BJ (cell line): ENCODE data around the gene SLC22A23. TPM values are rescaled to one million over a fixed set of nuclear protein-coding genes. Genes with fewer than 3 reads are reported as not detected.

Experiments
- CTCF ChIA-PET: fragments of 350-600 bp; formaldehyde crosslinking; extraction: SDS; loops from one replicate; lab custom pipeline; 2021; ENCODE audit warnings: antibody characterized with exemption, inconsistent platforms; lab: Yijun Ruan, JAX
- POLR2A ChIA-PET: fragments of 300-600 bp; sonication (Branson Sonifier 250); formaldehyde crosslinking; extraction: SDS; loops from one replicate; lab custom pipeline; 2021; ENCODE audit warnings: antibody characterized with exemption; lab: Charles Lee
- DNase-seq: peaks from one replicate; pipeline ENCODE4 v3.0.0-alpha.2; 2011; ENCODE audit warnings: low read depth
- H3K27me3 ChIP-seq: 2 replicates; pipeline ENCODE4 v1.6.0; 2011; ENCODE audit warnings: low read length; ENCODE audit not compliant: control insufficient read depth, insufficient read depth
- H3K36me3 ChIP-seq: 2 replicates; pipeline ENCODE4 v1.5.1; 2011; ENCODE audit warnings: low read length; ENCODE audit not compliant: control insufficient read depth, insufficient read depth
- H3K4me3 ChIP-seq: 2 replicates; pipeline ENCODE4 v1.5.1; 2011; ENCODE audit warnings: low read depth, mild to moderate bottlenecking, control low read depth, low read length
- polyA plus RNA-seq: library from polyadenylated mRNA; depleted of rRNA; stranded (reverse); fragments of >200 nt; gene quantifications from 2 replicates; pipeline ENCODE4 v1.2.3, GENCODE V29; 2011
- TF ChIP-seq, protein P1 (sequence below): IDR thresholded peaks from 2 replicates; pipeline ENCODE4 v1.5.1; 2011; ENCODE audit warnings: low read depth, mild to moderate bottlenecking, control low read depth, inconsistent platforms, low read length, moderate library complexity; ENCODE audit not compliant: insufficient read depth

SLC22A23 gene
- polyA plus RNA-seq, 1 experiment: 0.44 TPM

DNA sequence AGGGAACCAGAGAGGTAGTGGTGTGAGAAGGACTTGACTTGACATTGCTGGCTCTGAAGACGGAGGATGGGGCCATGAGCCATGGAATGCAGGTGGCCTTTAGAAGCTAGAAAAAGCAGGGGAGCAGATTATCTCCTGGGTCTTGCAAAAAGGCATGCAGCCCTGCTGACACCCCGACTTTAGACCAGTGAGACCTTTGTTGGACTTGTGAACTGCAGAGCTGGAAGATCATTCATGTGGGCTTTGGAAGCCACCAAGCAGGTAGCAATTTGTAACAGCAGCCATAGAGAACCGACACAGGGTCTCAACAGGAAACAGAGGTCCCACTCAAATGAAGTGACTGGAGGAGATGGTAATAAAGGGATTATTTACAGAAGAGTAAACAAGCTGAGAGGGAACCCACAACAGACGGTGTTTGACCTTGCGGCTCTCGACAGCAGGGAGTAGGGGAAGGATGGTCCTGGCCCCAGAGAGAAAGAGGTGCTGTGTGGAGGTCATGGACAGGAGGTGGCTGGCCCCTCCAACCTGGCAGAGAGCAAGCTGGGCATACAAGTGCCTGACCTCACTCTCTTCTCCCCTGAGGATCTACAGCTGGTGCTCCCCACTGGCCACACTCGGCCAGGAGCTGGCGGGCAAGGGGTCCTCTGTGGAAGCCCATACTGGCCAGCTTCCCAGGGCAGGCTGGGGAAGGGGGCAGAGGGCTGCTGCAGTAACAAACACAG is 43.9 kb downstream of the SLC22A23 start:
- Histone ChIP-seq H3K36me3 (no peaks in the 10 kb centered on the region), H3K27me3 (no peaks in the 10 kb centered on the region), H3K4me3 (no peak overlapping the region)
- ChIA-PET CTCF (interaction anchor here (0.7 to 1.7 kb wide), 3 partner anchors 14 to 319 kb away, joined by 3 to 6 read pairs (median 3); no protein-coding TSS in a partner anchor), POLR2A (interaction anchor here (0.6 kb wide), 1 partner anchor 349 kb away, joined by 4 read pairs; no protein-coding TSS in a partner anchor)
- TF ChIP-seq, protein P1, sequence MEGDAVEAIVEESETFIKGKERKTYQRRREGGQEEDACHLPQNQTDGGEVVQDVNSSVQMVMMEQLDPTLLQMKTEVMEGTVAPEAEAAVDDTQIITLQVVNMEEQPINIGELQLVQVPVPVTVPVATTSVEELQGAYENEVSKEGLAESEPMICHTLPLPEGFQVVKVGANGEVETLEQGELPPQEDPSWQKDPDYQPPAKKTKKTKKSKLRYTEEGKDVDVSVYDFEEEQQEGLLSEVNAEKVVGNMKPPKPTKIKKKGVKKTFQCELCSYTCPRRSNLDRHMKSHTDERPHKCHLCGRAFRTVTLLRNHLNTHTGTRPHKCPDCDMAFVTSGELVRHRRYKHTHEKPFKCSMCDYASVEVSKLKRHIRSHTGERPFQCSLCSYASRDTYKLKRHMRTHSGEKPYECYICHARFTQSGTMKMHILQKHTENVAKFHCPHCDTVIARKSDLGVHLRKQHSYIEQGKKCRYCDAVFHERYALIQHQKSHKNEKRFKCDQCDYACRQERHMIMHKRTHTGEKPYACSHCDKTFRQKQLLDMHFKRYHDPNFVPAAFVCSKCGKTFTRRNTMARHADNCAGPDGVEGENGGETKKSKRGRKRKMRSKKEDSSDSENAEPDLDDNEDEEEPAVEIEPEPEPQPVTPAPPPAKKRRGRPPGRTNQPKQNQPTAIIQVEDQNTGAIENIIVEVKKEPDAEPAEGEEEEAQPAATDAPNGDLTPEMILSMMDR: no peak
- no peak for DNase-seq

DNA sequence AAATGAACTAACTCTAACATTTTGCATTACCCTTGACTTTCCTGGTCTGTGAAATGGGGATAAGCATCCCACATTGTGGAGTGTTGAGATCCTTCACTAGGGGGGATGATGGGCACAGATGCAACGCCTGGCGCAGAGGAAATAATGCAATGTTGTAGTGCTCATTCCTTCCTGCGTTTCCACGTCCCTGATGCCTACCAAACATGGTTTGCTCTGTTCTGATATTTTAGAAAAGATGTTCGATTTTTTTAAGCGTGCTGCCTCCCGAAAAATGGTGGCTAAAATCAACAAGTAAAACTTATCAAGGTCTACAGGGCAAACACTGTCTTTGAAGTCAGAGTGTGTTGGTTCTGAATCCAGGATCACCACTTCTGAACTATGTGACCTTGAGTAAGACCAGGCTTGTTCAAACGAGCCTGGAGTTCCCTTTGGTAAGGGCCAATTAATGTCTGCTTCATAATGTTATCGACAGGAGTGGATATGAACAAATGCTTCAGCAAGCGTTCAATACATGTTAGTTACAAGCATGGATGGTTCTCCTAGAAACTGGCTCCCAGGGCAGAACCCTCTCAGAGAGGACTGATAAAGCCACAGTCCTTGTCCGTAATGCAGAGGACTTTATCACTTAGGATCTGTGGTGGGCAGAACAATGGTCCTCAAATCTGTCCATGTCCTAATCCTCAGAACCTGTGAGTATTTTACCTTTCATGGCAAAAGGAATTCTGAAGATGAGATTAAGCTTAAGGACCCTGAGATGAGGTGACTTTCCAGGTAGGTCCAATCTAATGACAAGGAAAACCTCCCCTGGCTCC is 44.7 kb downstream of the SLC22A23 start:
- H3K4me3 ChIP-seq: no peak overlapping the region
- TF ChIP-seq, protein P1: no peak
- no peak for DNase-seq
- H3K27me3 ChIP-seq: no peaks in the 10 kb centered on the region
- H3K36me3 ChIP-seq: no peaks in the 10 kb centered on the region
- ChIA-PET POLR2A (interaction anchor here (0.6 kb wide), 1 partner anchor 349 kb away, joined by 4 read pairs; no protein-coding TSS in a partner anchor), CTCF (interaction anchor here (0.7 to 2.9 kb wide), 17 partner anchors 9 to 596 kb away, joined by 3 to 45 read pairs (median 5); no protein-coding TSS in a partner anchor)

DNA sequence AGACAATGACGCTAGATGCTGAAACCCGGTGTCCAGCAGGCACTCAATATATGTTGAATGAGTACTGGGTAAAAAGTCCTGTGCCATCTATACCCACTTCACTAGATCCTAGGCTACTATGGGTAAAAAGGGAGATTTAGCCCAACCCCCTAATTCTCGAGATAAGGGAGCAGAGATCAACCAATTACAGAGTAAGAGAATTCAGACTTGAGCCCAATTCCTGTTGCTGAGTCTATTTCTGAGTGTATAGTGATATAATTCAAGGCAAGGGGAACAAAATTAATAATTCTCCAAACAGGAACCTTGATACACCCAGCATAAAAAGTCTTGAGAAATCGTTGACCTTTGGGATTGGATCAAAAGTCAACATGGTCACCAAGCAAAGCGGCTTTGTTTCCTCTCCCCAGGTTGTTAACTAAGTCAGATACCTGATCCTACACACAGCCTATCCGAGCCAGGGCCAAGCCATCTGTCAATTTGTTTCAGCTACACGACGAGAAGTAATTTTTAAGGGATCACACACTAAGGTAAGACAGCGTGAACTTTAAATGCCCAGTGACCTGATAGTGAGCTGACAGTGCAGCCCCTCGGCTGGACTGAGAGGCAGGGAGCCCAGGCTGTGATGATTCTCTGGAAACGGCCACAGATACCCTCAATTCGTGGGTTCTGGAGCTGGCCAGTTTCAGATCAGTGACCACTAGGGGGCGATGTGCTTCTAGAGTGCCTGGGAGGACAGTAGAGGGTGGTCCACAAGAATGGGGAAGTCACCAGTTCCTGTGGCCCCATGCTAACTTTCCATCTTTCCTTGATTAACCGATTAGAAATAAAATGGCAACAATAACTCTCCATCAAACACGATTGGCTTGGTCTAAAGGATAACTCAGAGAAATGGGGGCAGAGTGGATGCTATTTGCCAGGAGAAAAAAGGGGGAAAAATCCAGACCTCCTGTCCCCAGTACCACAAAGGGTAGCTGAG is 46.2 kb downstream of the SLC22A23 start:
- Histone ChIP-seq H3K4me3 (no peak overlapping the region), H3K36me3 (no peaks in the 10 kb centered on the region), H3K27me3 (no peaks in the 10 kb centered on the region)
- DNase-seq: no peak
- ChIA-PET CTCF (interaction anchor here (0.6 to 2.9 kb wide), 39 partner anchors 9 to 597 kb away, joined by 3 to 45 read pairs (median 4); no protein-coding TSS in a partner anchor), POLR2A (no interaction called here)
- TF ChIP-seq, protein P1: peak; percentile 86

DNA sequence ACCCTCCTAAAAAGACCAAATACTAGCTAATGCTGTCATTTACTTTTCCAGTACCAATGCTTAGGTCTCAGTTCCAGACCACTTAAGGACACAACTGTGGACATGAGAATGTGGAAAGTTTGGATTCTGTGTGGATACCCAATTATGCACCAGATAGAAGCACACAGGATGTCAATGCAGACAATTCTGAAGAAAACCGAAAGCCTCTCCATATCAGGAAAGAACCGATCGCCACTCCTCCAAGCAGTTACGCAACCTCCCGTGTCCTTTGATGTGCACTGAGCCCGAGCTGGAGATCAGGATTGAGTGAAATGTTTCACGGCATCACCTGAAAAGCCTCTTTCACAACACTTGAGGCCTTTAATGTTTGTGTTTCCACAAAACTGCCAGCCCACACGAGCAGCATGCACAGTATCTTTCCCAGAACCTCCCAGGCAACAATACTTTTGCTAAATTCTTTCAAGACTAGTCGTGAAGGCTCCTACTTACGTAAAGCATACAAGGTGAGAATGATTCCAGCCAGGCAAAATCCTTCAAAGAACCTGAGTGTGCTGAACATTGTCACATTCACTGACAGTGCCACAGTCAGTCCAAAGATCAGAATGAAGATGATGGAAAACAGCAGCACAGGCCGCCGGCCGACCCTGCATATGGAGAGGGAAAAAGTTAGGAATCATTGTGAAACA is 47.0 kb downstream of the SLC22A23 start:
- no peaks in the 10 kb centered on the region for H3K27me3 ChIP-seq
- DNase-seq: no peak
- ChIA-PET CTCF (interaction anchor here (0.6 to 2.9 kb wide), 15 partner anchors 9 to 581 kb away, joined by 3 to 45 read pairs (median 5); no protein-coding TSS in a partner anchor), POLR2A (no interaction called here)
- H3K36me3 ChIP-seq: no peaks in the 10 kb centered on the region
- TF ChIP-seq, protein P1: no peak
- H3K4me3 ChIP-seq: no peak overlapping the region
